HG02759 (cell line): ENCODE data around the gene TNNT1.

Source experiments
- ATAC-seq: cut with Tn5 transposase; IDR thresholded peaks from one replicate; pipeline ENCODE4 v1.9.1; 2021; ENCODE audit warnings: mild to moderate bottlenecking, moderate library complexity; ENCODE audit not compliant: unreplicated experiment

TNNT1 gene

GRCh38 chr19:55092423-55093318 lies 56.3 kb downstream of the TNNT1 start:
- ATAC-seq: no peak

DNA sequence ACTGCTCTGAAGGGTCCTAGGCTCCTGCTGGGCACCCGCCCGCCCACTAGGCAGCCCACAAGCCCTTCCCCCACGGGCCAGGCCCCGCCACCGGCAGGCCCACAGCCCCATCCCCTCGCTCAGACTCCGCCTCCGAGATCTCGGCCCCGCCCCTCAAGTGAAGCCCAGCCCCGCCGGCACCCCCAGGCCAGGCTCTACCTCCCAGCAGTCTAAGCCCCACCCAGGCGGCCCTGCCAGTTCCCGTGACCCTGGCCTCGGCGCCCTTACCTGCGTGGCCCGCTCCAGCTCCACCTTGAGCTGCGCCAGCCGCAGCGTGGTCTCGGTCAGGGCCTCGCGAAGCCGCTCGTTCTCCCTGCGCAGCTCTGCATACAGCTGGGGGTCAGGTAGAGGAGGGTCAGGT lies 57.1 kb downstream of the TNNT1 start:
- ATAC-seq: no peak

DNA sequence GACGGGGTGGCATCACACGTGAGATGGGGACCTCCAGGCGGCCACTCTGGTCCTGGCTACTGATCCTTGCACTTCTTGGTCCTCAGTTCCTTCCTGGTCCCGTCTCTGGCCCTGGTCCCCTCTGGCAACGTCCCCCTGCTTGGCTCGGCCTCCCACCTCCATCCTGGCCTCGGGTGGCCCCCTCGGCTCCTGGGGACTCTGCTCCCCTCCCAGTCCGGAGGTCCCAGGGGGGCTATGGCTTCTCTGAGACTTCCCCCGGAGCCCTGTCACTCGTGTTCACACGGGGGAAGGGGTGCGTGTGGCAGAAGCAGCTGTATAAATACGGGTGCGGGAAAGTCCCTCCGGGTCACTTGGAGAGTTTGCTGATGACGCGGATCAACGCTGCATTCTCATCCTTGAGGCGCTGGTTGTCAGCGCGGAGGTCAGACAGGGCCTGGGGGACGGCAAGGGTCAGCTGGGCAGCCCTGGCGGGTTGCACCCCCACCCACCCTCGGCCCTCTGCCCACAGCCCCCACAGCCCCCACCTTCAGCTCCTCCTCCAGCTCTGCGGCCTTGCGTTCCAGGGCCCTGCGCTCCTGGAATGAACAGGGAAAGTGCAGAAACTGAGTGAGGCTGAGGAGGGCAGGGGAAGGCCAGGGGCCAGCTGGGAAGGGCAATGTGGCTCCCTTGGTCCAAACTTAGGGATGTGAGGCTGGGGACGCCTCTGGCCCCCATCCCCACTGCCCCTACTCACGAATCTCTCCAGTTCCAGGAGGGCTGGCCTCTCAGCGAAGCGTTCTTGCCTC lies 57.7 kb downstream of the TNNT1 start:
- ATAC-seq: no peak

DNA sequence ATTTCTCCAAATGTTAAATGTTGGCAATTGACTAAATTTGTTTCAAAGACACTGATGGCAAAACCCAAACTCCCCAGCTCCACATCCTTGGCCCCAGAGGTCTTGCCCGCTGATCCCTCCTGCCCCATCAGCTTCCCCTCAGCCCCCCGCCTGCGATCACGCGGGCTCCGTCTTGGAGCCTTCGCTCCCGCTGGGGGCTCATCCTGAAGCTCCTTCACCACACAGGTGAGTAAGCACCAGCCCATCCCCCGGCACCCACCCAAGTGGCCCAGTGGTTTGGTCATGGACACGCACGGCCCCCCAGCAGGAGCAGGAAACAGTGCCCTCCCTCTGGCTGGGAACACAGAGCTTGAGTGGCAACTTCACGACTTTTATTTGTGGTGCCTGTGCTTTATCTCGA lies 58.4 kb downstream of the TNNT1 start:
- ATAC-seq: no peak

DNA sequence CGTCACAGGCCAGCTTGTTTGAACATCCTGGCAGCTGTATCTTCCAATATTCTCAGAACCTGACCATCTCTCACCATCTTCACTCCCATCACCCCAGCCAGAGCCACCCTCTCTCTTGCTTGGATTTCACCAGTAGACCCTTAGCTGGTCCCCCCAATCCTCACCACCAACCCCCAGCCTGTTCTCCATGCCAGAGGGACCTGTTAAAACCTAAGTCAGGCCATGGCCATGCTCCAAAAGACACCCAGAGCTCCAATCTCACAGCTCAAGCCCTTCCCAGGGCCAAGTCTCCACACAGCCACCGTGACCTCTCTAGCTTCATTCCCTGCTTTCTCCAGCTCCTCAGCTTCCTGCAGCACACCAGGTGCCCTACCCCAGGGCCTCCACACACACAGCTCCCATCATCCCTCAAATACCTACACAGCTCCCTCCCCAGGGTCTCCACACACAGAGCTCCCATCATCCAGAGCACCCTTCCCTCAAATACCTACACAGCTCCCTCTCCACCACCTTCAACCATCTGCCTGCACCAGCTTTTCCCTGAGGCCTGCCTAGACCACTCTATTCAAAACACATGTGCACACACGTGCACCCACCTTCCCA lies 59.6 kb downstream of the TNNT1 start:
- no peak for ATAC-seq

- no peak for ATAC-seq
Observed at GRCh38 chr19:55088543-55089341, 60.3 kb downstream of the TNNT1 start.

DNA sequence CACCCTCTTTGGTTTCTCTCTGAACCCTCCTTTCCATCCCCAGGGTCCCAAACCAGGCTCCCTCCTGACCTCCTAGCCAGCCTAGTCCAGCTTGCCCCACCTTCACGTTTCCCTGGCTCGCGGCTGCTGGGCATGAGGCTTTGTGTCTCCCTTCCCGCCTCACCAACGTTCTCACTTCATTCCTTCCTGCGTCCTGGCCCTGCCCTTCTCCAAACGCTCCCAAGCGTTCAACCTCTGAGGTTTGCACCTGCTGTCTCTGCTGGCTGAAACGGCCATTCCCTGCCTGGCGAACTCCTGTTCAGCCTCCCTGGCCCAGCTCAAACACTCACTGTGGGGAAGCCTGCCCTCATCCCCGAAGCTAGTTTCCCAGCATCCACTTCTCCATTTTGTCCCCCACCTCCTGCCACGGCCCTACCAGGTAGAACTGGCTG lies 61.0 kb downstream of the TNNT1 start:
- no peak for ATAC-seq

GRCh38 chr19:55087542-55087901 lies 61.5 kb downstream of the TNNT1 start:
- ATAC-seq: no peak

GRCh38 chr19:55086730-55087541 lies 62.1 kb downstream of the TNNT1 start:
- no peak for ATAC-seq

DNA sequence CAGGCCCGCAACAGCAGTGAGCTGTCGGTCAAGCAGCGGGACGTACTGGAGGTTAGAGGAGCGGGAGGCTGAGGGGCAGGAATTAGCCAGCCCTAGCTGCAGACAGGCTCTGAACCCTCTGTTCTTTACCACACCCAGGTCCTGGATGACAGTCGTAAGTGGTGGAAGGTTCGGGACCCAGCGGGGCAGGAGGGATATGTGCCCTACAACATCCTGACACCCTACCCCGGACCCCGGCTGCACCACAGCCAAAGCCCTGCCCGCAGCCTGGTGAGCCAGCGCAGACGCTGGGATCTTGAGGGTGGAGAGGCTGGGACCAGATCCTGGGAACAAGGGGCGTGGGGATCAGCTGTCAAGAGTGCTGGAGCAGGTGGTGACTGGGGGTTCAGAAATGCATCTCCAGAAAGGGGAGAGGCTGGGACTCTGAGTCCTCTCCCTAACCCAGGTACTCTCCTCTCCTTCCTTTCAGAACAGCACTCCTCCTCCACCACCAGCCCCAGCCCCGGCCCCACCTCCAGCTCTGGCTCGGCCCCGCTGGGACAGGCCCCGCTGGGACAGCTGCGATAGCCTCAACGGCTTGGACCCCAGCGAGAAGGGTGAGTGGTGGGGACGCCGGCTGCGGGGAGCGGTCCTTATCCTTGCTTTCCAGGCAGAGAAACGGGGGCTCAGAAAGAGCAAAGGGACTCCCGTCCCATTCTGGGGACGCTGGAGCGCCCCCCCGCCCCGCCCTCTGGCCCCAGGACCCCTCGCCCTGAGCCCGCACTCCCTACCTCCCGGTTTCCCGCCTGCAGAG lies 62.9 kb downstream of the TNNT1 start:
- no peak for ATAC-seq

- no peak for ATAC-seq
Observed at GRCh38 chr19:55084416-55084815, 64.6 kb downstream of the TNNT1 start.

GRCh38 chr19:55083004-55083850 lies 65.8 kb downstream of the TNNT1 start:
- no peak for ATAC-seq
